HUES48 (cell line): ENCODE results near the gene PACRG.

Experiments used
- H3K27ac ChIP-seq: one replicate; pipeline ENCODE4 v1.7.0; 2013; ENCODE audit warnings: low read depth, low read length, inconsistent platforms
- H3K27me3 ChIP-seq: 2 replicates; pipeline ENCODE4 v1.6.1; 2013; ENCODE audit warnings: mild to moderate bottlenecking, low read length; ENCODE audit not compliant: control insufficient read depth, insufficient read depth
- H3K36me3 ChIP-seq: 2 replicates; pipeline ENCODE4 v1.6.1; 2013; ENCODE audit warnings: low read length; ENCODE audit not compliant: control insufficient read depth, insufficient read depth
- H3K4me1 ChIP-seq: 2 replicates; pipeline ENCODE4 v1.6.1; 2013; ENCODE audit warnings: mild to moderate bottlenecking, low read length; ENCODE audit not compliant: control insufficient read depth, insufficient read depth
- H3K4me3 ChIP-seq: 2 replicates; pipeline ENCODE4 v1.5.1; 2013; ENCODE audit warnings: mild to moderate bottlenecking, low read depth, low read length
- H3K9ac ChIP-seq: 2 replicates; pipeline ENCODE4 v1.6.1; 2013; ENCODE audit warnings: mild to moderate bottlenecking, low read depth, low read length, moderate library complexity
- H3K9me3 ChIP-seq: 2 replicates; pipeline ENCODE4 v1.6.1; 2013; ENCODE audit warnings: low read length; ENCODE audit not compliant: control insufficient read depth, insufficient read depth

Gene PACRG

GRCh38 chr6:163253556-163254213 is 525.9 kb downstream of the PACRG start:
- H3K27me3 ChIP-seq, result peaks cover 2% of the 10 kb centered on the region
- no peak overlapping the region for H3K4me3 ChIP-seq
- no peak overlapping the region for H3K27ac ChIP-seq
- H3K9ac ChIP-seq, result no peak overlapping the region
- no peaks in the 10 kb centered on the region for H3K9me3 ChIP-seq
- no peaks in the 10 kb centered on the region for H3K36me3 ChIP-seq
- H3K4me1 ChIP-seq, result peaks cover 3% of the 10 kb centered on the region; the same call in 1 of the 2 replicates

- Histone ChIP-seq H3K4me1 (peaks cover 5% of the 10 kb centered on the region; the same call in 1 of the 2 replicates), H3K9ac (no peak overlapping the region), H3K27me3 (peaks cover 9% of the 10 kb centered on the region), H3K4me3 (no peak overlapping the region), H3K36me3 (no peaks in the 10 kb centered on the region), H3K9me3 (no peaks in the 10 kb centered on the region), H3K27ac (no peak overlapping the region)
Measured at GRCh38 chr6:163254341-163254835, 526.6 kb downstream of the PACRG start.

GRCh38 chr6:163255265-163255664 is 527.5 kb downstream of the PACRG start:
- Histone ChIP-seq H3K4me1 (peaks cover 13% of the 10 kb centered on the region; the same call in 1 of the 2 replicates), H3K27ac (no peak overlapping the region), H3K27me3 (peaks cover 12% of the 10 kb centered on the region), H3K9ac (no peak overlapping the region), H3K4me3 (no peak overlapping the region), H3K36me3 (no peaks in the 10 kb centered on the region), H3K9me3 (no peaks in the 10 kb centered on the region)

- peak overlapping the region; percentile 55 for H3K4me3 ChIP-seq
- peak overlapping the region; percentile 97 for H3K27ac ChIP-seq
- no peak overlapping the region for H3K9ac ChIP-seq
- no peaks in the 10 kb centered on the region for H3K36me3 ChIP-seq
- H3K27me3 ChIP-seq, result peaks cover 12% of the 10 kb centered on the region
- peaks cover 37% of the 10 kb centered on the region for H3K4me1 ChIP-seq
- no peaks in the 10 kb centered on the region for H3K9me3 ChIP-seq
Measured at GRCh38 chr6:163259689-163260088, 531.9 kb downstream of the PACRG start.

GRCh38 chr6:163260111-163260895 is 532.5 kb downstream of the PACRG start:
- Histone ChIP-seq H3K4me1 (peaks cover 38% of the 10 kb centered on the region), H3K27me3 (peaks cover 12% of the 10 kb centered on the region), H3K36me3 (no peaks in the 10 kb centered on the region), H3K9me3 (no peaks in the 10 kb centered on the region), H3K4me3 (peak overlapping the region; percentile 55), H3K9ac (peak overlapping the region; percentile 11; the same call in 1 of the 2 replicates), H3K27ac (peak overlapping the region; percentile 97)

GRCh38 chr6:163260911-163261310 is 533.1 kb downstream of the PACRG start:
- Histone ChIP-seq H3K4me1 (peaks cover 38% of the 10 kb centered on the region), H3K9ac (no peak overlapping the region), H3K27me3 (peaks cover 12% of the 10 kb centered on the region), H3K27ac (peak overlapping the region; percentile 97), H3K9me3 (no peaks in the 10 kb centered on the region), H3K4me3 (peak overlapping the region; percentile 55), H3K36me3 (no peaks in the 10 kb centered on the region)

GRCh38 chr6:163261361-163261760 is 533.6 kb downstream of the PACRG start:
- Histone ChIP-seq H3K4me3 (peak overlapping the region; percentile 55), H3K9ac (no peak overlapping the region), H3K36me3 (no peaks in the 10 kb centered on the region), H3K27ac (peak overlapping the region; percentile 97), H3K27me3 (peaks cover 12% of the 10 kb centered on the region), H3K4me1 (peaks cover 38% of the 10 kb centered on the region), H3K9me3 (no peaks in the 10 kb centered on the region)

- Histone ChIP-seq H3K27ac (no peak overlapping the region), H3K27me3 (peaks cover 12% of the 10 kb centered on the region), H3K4me1 (peaks cover 38% of the 10 kb centered on the region), H3K9me3 (no peaks in the 10 kb centered on the region), H3K36me3 (no peaks in the 10 kb centered on the region), H3K9ac (no peak overlapping the region), H3K4me3 (no peak overlapping the region)
Measured at GRCh38 chr6:163262080-163262479, 534.3 kb downstream of the PACRG start.

GRCh38 chr6:163263196-163263595 is 535.4 kb downstream of the PACRG start:
- no peaks in the 10 kb centered on the region for H3K36me3 ChIP-seq
- peaks cover 38% of the 10 kb centered on the region for H3K4me1 ChIP-seq

GRCh38 chr6:163263998-163264661 is 536.4 kb downstream of the PACRG start:
- Histone ChIP-seq H3K4me1 (peaks cover 38% of the 10 kb centered on the region), H3K9me3 (no peaks in the 10 kb centered on the region), H3K36me3 (no peaks in the 10 kb centered on the region), H3K4me3 (no peak overlapping the region), H3K9ac (no peak overlapping the region), H3K27me3 (peaks cover 6% of the 10 kb centered on the region), H3K27ac (no peak overlapping the region)

More at GRCh38 chr6:163263196-163263595, 535.4 kb downstream of the PACRG start:
- Histone ChIP-seq H3K9ac (no peak overlapping the region), H3K4me3 (no peak overlapping the region), H3K27ac (no peak overlapping the region), H3K9me3 (no peaks in the 10 kb centered on the region), H3K27me3 (peaks cover 12% of the 10 kb centered on the region)
